HG03060 (cell line): ENCODE measurements around the gene CYP2S1.
"Not testable (repeated sequence)": the region's sequence is repeated elsewhere in the genome, so short reads cannot be mapped to it uniquely, and the experiment has no call there.

Experiments used
- ATAC-seq: cut with Tn5 transposase; IDR thresholded peaks from one replicate; pipeline ENCODE4 v1.9.1; 2021; ENCODE audit warnings: low read depth, moderate number of reproducible peaks; ENCODE audit not compliant: unreplicated experiment

The CYP2S1 gene

DNA sequence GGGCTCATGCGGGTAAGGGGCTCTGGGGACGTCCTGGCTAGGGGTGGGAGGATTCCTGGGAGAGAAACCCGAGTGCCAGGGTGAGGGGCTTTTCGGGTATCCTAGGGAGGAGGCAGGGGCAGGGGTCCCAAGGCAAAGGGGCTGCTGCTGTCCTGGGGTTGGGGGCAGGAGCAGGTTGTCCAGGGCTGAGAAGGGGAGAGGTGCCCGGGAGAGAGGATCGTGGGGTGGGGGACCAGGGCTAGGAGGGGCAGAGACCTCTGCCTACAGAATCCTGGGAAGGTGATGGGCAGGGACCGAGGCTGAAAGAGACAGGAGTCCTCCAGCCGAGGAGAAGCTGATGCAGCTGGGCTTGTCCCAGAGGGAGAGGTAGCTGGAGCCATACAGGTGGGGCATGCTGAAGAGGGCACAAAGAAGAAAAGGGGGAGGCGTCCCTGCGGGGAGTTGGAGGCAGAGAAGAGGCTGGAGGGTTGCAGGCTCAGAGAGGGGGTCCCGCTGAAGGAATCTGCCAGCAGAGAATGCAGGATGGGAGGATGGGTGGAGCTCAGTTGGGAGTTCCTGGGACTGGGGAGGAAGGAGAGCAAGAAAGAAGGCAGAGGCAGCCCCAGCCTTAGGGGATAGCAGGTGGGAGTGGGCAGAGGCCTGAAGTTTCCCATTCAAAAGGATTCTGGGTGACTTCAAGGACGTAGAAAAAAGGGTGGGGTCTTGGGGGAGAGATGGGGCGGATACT lies 574 bp downstream of the CYP2S1 start:
- no peak for ATAC-seq

DNA sequence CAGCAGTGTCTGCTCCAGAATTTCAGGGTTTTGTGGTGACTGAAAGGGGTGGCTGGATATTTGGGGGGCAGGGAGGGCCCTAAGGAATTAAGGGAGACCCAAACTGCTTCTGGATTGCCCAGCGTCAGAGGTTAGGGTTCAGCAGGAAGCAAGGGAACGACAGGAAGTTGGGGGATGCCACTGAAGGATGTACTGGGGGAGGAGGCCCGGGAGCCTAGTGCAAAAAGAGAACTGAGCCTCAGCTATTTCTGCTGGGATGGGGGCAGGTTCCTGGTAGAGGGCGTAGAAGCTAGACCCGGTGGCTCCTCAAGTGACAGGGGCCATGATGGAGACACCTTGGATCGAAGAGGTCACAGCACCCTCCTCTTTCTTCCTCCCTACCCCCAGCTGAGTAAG lies 1.1 kb downstream of the CYP2S1 start:
- ATAC-seq, result no peak

DNA sequence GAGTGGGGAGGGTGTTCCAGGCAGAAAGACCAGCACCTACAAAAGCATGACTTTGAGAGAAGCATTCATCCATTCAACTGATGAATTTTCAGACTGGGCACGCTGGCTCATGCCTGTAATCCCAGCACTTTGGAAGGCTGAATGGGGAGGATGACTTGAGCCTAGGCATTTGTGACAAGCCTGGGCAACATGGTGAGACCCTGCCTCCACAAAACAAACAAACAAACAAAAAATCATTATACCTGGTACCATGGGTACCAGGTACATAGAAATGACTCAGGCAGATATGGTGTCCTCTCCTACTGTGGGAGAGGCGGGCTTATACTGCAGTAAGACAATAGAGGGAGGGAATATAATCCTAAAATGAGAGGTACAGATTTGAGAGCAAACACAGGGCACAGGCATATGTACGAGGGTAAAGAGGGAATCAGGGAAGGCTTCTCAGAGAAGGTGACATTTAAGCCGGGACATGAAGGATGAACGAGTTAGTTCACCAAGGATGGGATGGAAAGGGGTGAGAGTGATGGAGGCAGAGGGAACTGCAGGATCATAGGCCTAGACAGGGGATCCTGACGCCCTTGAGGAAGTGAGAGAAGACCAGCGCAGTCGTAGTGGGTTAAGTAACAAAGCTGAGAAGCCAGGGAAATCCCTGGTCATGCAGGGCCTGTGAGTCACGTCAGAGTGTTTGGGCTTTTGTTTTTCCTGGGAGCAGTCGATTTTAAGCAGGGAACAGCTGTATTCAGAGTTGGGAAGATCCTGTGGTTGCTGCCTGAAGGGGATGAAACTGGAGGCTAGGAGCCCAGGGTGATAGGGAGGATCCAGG lies 2.9 kb downstream of the CYP2S1 start:
- ATAC-seq, result no peak

DNA sequence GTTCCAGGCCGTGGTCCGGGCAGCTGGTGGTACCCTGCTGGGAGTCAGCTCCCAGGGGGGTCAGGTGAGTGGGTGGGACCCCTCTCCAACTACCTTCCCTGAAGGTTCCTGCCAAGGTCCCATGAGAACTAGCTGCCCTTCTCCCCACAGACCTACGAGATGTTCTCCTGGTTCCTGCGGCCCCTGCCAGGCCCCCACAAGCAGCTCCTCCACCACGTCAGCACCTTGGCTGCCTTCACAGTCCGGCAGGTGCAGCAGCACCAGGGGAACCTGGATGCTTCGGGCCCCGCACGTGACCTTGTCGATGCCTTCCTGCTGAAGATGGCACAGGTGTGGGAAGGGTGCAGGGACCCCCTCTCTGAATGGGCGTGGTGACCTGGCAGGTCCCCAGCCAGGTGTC lies 5.5 kb downstream of the CYP2S1 start:
- ATAC-seq, result no peak

DNA sequence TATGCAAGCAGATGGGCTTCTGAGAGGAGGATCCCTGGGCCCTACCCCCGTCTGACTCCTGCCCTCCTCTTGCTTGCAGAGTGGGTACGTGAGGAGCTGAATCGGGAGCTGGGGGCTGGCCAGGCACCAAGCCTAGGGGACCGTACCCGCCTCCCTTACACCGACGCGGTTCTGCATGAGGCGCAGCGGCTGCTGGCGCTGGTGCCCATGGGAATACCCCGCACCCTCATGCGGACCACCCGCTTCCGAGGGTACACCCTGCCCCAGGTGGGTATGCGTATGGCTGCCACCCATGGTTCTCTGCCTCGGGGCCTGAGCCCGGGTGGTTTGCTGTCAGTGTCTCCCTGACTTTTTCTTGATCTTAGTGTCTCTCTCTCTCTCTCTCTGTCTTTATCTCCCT lies 10.4 kb downstream of the CYP2S1 start:
- ATAC-seq, result no peak

DNA sequence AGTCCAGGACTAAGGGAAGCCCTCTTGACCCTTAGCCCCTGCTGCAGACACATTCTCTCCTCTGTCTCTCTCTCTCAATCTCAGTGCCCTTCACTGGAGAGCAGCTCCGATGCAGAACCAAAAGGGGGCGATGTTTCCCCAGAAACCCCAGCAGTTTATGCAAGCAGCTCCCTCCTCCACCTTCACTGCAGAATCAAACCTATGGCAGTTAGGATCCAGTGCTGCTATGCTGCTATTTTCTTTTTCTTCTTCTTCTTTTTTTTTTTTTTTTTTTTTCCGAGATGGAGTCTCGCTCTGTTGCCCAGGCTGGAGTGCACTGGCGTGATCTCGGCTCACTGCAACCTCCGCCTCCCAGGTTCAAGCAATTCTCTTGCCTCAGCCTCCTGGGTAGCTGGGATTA lies 11.3 kb downstream of the CYP2S1 start:
- ATAC-seq, result not testable (repeated sequence)

DNA sequence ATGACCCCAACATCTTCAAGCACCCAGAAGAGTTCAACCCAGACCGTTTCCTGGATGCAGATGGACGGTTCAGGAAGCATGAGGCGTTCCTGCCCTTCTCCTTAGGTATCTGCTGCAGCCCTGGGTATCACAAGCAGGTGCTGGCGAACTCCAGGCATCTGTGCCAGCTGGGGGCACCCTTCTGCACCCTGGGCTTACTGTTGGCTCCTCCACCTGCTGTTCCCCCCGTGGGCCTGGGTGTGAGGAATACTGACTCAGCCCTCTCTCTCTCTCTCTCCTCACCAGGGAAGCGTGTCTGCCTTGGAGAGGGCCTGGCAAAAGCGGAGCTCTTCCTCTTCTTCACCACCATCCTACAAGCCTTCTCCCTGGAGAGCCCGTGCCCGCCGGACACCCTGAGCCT lies 13.0 kb downstream of the CYP2S1 start:
- ATAC-seq, result no peak

DNA sequence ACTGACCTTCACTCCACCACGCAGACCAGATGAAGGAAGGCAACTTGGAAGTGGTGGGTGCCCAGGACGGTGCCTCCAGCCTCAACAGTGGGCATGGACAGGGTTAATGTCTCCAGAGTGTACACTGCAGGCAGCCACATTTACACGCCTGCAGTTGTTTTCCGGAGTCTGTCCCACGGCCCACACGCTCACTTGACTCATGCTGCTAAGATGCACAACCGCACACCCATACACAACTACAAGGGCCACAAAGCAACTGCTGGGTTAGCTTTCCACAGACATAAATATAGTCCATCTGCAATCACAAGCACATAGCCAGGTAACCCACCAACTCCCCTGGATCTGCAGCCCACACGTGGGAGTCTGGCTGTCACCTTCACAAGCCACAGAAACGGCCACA lies 13.4 kb downstream of the CYP2S1 start:
- ATAC-seq, result no peak

DNA sequence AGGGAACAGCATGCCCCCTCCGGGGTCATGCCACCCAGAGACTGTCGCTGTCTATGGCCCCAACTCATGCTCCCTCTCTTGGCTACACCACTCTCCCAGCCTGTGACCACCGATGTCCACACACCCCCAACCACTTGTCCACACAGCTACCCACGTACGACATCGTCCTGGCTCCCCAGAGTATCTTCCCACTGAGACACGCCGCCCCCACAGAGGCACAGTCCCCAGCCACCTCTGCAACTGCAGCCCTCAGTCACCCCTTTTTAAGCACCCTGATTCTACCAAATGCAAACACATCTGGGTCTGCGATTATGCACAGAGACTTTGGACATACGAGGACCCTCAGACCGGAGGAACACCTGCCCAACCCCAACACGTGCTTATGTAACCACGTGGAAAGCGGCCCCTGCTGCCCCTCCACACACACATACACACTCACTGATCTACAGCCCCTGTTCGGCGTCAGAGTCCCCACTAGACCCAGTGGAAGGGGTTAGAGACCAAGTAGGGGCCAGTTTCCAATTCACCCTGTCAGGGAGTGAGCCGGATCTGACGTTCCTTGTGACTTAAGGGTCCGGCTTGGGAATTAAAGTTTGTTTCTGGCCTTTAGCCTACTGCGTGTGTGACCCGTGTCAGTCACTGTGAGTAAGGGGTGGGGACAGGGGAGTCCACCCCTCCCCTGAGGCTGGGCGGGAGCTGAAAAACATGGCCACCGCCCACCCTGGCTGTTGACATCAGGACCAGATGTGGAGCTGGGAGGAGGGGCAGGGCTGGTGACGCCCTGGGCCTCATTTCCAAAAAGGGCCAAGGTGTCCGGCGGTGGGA lies 14.1 kb downstream of the CYP2S1 start:
- ATAC-seq, result no peak

DNA sequence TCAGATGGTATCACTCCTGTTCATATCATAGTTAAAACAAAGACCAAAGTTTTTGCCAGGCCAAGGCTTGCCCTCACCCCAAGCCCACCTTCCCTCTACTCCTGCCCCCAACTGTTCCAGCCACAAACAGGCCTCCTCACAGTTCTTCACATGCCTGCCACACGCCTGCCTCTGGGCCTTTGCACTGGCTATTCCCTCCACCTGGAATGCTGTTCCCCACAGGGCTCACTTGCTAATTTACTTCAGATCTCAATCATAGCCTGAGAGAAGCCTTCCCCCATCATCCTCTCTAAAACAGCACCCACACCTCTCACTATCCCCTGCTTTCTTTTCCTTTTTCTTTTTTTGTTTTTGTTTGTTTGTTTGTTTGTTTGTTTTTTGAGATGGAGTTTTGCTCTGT lies 21.1 kb downstream of the CYP2S1 start:
- no peak for ATAC-seq

DNA sequence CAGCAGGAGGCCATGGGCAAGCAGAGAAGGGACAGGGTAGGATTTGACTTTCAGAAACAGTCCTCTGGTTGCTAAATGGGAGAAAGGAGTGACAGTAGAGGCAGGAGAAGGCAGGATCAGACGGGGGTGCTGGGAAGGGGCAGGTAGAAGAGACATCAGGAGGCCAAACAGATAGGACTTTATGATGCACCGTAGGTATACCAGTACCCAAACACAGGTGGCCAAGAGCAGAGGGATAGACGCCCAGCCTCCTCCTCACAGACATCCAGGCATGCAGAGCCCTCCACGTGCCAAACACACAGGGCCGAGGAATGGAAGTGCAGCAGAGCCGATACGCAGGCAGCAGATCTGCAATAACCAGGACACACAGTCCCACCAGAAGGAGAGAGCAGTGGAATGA lies 24.7 kb downstream of the CYP2S1 start:
- ATAC-seq, result no peak

DNA sequence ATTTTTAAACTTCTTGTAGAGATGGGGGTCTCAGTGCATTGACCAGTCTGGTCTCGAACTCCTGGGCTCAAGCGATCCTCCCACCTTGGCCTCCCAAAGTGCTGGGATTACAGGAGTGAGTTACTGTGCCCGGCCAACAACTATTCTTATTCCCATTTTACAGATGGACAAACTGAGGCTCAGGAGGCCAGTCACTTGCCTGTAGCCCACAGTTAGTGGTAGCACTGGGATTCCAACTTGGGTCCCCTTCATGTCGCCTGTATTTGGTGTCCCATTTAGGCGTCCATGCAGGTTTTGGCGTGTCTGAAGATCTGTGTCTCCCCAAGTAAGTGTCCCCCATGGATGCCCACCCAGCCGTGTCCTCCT lies 25.2 kb downstream of the CYP2S1 start:
- ATAC-seq, result no peak

DNA sequence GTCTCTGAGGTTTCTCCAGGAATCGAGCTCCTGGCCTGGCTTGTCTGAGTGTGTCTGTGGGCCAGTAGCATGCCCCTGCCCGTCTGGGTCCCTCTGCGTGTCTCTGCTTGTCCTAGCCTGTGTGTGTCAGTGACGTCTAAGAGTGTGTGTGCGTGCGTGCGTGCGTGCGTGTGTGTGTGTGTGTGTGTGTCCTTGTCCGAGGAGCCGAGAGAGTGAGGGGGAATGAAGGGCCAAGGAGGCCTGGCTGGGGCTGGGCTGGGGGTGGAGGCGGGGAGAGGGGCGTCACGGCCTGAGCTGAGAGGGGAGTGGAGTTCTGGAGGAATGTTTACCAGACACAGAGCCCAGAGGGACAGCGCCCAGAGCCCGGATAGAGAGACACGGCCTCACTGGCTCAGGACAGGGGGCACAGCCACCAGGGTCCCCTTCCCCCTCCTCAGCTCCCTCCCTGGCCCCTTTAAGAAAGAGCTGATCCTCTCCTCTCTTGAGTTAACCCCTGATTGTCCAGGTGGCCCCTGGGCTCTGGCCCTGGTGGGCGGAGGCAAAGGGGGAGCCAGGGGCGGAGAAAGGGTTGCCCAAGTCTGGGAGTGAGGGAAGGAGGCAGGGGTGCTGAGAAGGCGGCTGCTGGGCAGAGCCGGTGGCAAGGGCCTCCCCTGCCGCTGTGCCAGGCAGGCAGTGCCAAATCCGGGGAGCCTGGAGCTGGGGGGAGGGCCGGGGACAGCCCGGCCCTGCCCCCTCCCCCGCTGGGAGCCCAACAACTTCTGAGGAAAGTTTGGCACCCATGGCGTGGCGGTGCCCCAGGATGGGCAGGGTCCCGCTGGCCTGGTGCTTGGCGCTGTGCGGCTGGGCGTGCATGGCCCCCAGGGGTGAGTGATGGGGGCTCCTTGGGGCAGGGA lies 25.8 kb downstream of the CYP2S1 start, which contains the start of gene AXL:
Gene AXL (plus strand): TSS at position 609 of the 893 bp plus-strand sequence. CDS start 170 bp downstream, at position 779.
- no peak for ATAC-seq

DNA sequence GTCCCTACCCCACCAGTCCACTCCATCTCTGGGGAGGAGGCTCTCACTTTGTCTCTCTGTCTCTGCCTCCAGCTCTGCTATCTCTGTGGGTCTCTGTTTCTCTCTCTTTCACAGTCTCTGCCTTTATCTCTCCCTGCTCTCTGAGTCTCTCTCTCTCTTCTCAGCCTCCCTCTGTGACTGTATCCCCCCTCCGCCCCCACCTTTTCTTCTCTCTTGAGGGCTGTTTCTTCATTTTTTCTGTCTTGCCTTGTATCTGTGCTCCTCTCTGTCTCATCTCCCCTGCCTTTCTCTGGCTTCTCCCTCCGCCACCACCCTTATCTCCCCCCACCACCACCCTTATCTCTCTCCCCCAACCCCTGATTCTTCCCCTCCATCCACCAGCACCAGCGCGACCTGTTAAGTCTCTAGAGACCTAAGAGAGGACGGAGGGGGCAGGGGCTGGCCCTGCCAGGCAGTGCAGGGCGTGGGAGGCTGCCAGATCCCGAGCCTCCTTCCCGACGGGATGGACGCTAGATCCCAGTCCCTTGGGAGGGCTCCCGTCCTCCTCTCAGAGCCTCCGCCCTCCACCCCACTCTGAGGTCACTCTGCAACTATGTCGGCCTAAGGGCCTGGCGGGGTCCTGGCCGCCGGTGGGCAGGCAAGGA lies 27.0 kb downstream of the CYP2S1 start:
- no peak for ATAC-seq

DNA sequence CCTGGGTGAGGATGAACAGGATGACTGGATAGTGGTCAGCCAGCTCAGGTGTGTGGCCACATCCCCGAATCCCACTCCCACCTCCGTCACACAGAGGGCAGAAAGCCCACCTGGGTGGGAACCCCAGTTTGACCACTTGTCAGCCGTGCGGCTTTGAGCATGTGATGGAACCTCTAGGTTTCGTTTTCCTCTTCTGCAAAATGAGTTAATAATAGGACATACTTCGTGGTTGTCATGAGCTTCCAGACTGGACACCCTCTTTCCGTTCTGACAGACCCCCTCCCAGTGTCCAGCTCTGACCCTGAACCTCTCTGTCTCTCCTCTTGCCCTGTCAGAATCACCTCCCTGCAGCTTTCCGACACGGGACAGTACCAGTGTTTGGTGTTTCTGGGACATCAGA lies 27.8 kb downstream of the CYP2S1 start:
- no peak for ATAC-seq

DNA sequence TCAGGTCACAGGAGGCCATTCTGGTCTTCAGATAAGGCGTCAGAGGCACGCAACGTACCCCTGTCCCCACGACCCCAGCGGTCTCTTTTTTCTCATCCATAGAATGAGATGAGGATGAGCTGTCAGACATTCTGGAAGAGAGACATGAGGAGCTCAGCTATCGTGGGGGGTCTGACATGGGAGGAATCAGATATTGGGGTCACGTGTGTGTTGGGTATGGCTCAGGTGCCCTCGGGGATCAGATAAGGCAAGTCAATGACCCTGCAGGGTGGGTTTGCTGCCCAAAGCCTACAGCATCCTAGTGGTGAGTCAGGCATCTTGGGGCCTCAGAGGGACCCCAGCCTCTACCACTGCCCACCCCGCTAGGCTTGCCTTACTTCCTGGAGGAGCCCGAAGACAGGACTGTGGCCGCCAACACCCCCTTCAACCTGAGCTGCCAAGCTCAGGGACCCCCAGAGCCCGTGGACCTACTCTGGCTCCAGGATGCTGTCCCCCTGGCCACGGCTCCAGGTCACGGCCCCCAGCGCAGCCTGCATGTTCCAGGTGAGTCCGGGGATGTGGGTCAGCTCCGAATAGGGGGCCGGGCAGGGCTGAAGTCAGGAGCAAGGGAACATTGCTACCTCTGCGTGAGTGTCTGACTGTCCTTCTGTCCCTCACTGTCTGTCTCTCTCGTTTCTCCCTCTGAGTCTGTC lies 28.6 kb downstream of the CYP2S1 start:
- ATAC-seq, result no peak

DNA sequence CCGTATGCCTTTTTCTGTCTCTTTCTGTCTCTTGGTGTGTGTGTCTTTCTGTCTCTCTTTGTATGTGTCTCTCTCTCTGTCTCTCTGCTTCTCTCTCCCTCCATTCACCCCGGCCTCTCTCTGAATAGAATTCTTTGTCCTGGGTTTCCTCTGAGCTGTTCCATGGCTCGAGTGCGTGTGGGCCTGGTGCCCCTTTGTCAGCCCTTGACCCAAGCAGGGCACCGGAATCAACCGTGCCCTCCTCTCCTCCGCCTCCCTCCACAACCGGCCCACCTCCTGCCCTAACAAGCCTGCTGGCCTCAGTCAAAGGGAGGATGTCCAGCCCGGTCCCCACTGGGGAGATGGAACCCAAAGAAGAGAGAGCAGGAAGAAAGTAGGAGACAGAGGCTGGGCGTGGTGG lies 29.2 kb downstream of the CYP2S1 start:
- no peak for ATAC-seq

DNA sequence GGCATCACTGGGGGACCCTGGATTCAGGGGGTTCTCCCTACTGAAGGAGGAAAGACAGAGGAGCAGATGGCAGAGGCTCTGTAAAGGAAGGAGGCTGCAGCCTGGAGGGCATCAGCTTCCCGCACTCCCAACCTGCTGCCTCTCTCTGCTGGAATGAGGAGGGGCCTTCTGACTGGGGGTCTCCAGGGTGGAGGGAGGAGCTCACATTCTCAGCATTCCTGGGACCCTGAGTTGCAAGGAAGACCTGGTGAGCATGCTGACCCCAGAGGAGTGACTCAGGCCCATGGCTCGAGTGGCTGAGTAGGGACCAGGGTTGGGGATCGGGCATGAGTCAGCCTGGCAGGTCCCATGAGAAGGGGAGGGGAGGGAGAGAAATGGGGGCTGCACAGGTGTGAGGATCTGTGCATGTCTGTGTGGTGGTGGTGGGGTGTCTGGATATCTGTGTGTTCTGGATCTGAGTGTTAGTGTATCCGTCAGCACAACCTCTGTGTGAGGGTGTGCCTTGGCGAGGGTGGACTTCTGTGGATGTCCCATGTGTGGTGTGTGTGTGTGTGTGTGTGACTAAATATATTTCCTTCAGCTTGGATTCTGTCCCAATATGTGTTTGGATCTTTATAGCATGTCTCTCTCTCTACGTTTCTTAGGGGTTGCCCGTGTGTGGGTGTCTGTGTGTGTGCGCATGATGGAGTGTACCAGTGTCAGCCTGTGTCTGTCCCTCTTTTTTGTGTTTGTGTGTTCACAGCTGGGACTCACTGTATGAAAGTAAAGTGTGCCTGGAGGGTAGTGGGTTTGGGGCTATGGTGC lies 30.6 kb downstream of the CYP2S1 start:
- no peak for ATAC-seq
